SU-DHL-6 (cell line): ENCODE data around the gene TNNT2.

Source experiments
- CTCF ChIP-seq: fragments of 200-600 bp; sonication (generic); IDR thresholded peaks from one replicate; pipeline ENCODE4 v1.5.1; 2017; ENCODE audit warnings: antibody characterized with exemption, mild to moderate bottlenecking, low read length, moderate library complexity; ENCODE audit not compliant: insufficient read depth, poor library complexity, severe bottlenecking
- EZH2phosphoT487 ChIP-seq: fragments of 200-600 bp; sonication (generic), shearing (Covaris generic); conservative IDR thresholded peaks from 2 replicates; pipeline ENCODE4 v1.6.1; 2018; ENCODE audit warnings: mild to moderate bottlenecking, antibody characterized with exemption, low read length, moderate library complexity, mixed read lengths

GRCh38 chr1:201345081-201345355, 32.5 kb downstream of the TNNT2 start:
- TF ChIP-seq CTCF (no peak), EZH2phosphoT487 (no peak)
